ENCODE data around the gene DIPK2A.

The DIPK2A gene, protein sequence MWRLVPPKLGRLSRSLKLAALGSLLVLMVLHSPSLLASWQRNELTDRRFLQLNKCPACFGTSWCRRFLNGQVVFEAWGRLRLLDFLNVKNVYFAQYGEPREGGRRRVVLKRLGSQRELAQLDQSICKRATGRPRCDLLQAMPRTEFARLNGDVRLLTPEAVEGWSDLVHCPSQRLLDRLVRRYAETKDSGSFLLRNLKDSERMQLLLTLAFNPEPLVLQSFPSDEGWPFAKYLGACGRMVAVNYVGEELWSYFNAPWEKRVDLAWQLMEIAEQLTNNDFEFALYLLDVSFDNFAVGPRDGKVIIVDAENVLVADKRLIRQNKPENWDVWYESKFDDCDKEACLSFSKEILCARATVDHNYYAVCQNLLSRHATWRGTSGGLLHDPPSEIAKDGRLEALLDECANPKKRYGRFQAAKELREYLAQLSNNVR
- total RNA-seq: 7.9 to 67.3 (median 36.5) reads per million in 18 experiments

DNA sequence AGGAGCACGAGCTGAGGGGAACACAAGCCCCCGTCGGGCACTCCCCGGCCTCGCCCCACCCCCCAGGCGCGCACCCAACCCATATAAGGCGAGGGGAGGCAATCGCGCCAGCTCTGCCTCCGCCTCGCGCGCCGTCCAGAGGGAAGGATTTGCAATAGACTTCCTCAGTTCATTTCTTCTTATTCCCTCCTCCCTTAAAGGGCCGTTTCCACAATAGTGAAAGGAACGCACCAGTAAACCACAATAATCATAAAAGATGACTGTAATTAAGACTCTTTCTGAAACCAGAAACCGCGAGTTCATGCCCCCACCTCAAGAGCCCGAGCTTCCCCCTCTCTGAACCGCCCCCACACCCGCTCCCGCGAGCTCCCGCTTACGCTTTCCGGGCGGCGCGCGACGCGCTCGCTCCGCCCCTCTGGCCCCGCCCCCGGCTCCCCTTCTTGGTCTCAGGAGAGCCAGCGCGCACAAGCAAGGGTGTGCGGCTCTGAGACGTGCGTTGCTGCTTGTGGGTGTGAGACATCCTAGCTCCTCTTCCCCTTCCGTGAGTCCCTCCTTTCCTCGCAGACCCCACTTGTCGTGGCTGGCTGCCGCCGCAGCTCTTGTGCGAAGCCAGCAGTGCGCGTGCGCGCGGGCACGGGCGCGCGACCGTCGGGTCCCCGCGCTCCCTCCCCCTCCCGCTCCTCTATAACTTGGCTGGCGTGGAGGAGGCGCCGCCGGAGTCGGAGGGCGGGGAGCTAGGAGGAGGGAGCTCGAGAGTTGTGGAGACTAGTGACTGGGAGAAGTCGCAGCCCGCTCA is at the start of gene DIPK2A:
DIPK2A (plus strand) TSS at position 465 of the 796 bp plus-strand sequence. CDS start 510 bp downstream, outside the sequence.
- DNase-seq: peak; percentile 95 to 96

GRCh38 chr3:143924522-143925285 is 46.9 kb upstream of the DIPK2A start:
- DNase-seq: no peak

GRCh38 chr3:143928056-143928455 is 43.6 kb upstream of the DIPK2A start:
- DNase-seq: no peak

- DNase-seq: no peak
These were observed 42.9 kb upstream of the DIPK2A start for GRCh38 chr3:143928541-143929255.

DNA sequence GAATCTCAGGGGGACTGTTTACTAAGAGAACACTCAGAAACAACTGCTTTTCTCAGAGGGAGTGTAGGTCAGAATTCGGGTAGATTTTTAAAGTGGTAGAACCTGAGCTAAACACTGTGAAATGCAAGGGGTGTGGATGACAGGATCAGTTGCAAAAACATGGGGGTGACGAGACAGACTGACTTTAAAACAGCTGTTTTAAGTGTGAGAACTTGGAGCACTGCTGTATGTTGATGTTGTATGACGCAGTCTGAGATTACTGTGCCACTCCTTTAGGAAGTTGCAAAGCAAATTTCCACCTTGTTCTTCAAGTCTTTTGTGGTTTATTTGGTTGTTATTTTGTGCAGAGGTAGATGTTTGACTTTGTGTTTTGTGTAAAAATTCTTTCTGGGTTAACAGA is 36.8 kb upstream of the DIPK2A start:
- no peak for DNase-seq

DNA sequence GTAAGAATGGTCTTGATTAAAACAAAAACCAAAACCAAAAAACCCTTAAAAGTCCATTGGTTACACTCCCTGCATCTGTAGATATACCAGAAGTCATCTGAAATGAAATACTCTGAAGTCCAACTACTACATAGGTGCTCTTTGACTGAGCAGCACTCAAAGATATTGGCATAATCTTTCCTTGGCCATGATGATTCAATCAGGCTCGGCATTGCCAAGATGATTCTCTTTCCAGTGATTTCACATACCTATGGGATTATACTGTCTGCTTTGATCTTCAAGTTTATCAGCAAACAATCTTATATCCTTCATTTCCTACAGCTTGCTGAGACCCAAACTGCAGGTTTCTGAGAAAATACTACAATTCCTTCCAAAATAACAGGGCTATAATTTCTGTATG is 35.9 kb upstream of the DIPK2A start:
- no peak for DNase-seq

- DNase-seq: no peak
These were observed 20.8 kb upstream of the DIPK2A start for GRCh38 chr3:143950810-143951209.

- peak; percentile 47 to 55 for DNase-seq
These were observed 20.2 kb upstream of the DIPK2A start for GRCh38 chr3:143951351-143951971.

DNA sequence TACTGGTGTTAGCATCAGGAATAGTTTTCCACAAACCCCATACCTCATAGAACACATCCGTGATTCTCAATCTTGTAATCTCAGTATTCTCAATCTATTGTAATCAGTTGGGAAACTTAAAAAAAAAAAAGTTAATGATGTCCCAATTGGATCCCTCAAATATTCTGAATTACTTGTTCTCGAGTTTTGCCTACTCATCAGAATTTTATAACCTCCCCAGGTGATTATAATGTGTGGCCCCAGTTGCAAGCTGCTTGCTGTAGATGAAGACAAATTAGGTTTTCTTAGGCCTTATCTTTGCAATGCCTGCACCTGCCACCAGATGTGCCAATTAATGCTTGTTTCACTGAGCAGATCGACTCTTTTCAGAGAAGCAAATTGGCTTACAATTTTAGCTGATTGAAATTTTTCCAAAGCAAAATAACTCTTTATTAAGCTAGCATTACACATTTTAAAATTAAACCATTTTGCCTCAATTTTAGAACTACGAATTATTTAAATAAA is 19.0 kb upstream of the DIPK2A start:
- no peak for DNase-seq

DNA sequence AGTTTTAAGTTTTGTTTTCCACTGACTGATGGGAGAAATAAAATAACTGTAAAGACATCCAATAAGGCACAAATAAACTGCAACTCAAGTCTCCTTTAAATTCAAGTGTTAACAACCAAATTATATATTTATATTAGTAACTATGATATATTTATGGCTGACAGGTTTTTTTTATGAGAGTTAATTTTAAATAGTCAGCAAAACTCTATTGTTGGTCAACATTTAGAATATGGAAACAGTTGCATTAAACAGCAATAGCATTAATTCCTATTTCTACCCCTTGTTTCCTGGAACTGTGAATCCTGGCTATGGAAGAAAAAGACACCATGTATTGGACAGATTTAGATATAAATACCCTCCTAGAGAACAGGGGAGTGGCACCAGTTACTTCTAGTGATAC is 16.5 kb upstream of the DIPK2A start:
- no peak for DNase-seq

- no peak for DNase-seq
These were observed 14.8 kb upstream of the DIPK2A start for GRCh38 chr3:143956838-143957237.

GRCh38 chr3:143957453-143957852 is 14.2 kb upstream of the DIPK2A start:
- DNase-seq: no peak

GRCh38 chr3:143958966-143959365 is 12.7 kb upstream of the DIPK2A start:
- no peak for DNase-seq

DNA sequence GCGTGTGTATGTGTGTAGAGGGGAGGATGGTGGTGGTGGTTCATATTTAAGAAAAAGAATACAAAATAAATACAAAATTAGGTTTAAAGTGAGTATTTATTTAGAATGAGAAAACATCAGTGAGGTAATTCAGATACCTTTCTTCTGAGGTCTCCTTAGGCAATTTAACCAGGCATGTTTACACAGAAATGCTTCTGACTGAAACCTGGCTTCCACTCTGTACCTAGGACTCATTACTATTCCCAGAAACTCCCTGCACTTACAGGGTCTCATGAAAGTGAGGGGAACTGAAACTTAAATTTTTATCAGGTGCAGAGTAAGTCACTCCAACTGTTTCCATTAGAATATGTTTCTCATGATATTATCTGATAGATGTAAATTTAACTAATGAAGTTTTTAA is 10.3 kb upstream of the DIPK2A start:
- DNase-seq: no peak

DNA sequence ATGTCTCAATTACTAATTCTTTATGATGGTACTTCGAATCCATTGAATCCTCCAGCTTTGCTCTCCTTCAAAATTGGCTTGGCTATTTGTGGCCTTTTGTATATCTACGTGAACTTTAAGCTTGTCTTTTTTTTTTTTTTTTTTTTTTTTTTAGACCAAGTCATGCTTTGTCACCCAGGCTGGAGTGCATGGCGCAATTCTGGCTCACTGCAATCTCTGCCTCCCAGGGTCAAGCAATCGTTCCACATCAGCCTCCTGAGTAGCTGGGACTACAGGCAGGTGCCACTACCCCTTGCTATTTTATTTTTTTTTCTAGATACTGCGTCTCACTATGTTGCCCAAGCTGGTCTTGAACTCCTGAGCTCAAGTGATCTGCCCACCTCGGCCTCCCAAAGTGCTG is 7.7 kb upstream of the DIPK2A start:
- DNase-seq: peak; percentile 38 to 45

- DNase-seq: peak in 1 of 2 donors; percentile 50
These were observed 757 bp upstream of the DIPK2A start for GRCh38 chr3:143970773-143971358.

DNA sequence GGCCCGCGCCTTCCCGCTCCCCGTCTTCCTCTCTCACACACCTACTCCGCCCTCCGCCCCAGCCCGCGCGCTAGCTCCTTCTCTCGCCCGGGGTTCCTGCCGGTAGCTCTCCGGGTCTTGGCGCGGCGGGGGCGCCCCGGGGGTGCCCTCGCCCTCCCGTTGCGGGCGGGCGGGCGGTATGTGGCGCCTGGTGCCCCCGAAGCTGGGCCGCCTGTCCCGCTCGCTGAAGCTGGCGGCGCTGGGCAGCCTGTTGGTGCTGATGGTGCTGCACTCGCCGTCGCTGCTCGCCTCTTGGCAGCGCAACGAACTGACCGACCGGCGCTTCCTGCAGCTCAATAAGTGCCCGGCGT is 507 bp downstream of the DIPK2A start:
- DNase-seq: no peak

- DNase-seq: peak; percentile 87 to 90
These were observed 1.1 kb downstream of the DIPK2A start for GRCh38 chr3:143972505-143973258.

DNA sequence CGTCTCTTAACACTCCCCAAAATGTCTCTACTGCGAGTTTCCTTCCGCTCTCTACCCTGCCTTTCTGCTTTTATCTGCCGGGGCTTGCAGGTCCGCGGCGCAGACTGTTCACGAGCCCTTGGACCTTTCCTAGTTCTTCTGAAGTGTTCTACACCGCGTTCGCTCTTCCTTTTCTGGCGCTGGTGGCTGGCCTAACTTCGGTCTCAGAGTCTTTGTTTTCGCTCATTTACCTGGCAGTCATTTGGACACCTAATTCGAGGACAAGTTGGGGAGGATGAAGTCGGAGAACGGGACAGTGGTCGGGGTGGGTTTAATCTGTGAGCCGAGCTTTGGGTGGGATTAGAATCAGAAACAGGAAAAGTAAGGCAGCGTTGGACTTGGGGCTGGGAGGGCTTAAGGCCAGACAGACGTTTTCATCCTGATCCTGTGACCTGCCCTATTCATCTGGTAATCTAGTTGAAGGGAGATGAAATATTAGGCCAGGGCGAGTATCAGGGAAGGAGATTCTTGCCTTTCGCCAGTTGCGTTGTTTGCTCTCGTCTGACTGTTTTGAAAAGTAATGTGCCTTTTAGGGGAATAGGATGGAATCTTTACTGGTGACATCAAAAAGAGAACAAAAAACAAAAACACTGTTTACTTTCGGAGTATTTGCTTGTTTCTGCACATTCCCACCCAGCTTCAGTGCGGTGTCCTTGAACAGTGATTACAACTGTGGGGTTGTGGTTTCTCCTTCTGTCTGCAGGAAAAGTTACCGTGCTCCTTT is 1.8 kb downstream of the DIPK2A start:
- DNase-seq: peak; percentile 73 to 77

Data from inflammatory macrophage (primary cell).